Tibial artery (tissue), 4 donors: Measurements from ENCODE around the gene CCT2.

Source experiments
- DNase-seq, 2 donors: peaks; one replicate each; pipeline ENCODE4 v3.0.0-alpha.2; 2019
- H3K27ac ChIP-seq, 2 donors: fragments of 200-600 bp; sonication (generic) in 1 of 2; 1 replicate in 1 of 2; 2 replicates in 1 of 2; pipeline ENCODE4 v1.5.1; 2018 to 2019; ENCODE audit warnings: mild to moderate bottlenecking in 1 of 2
- H3K27me3 ChIP-seq, 2 donors: fragments of 200-600 bp; sonication (generic) in 1 of 2; one replicate each; pipeline versions ENCODE4 v1.5.1 to v1.6.0; 2016 to 2019
- H3K36me3 ChIP-seq, 3 donors: fragments of 200-600 bp; sonication (generic) in 2 of 3; one replicate each; pipeline ENCODE4 v1.5.1; 2016 to 2019; ENCODE audit warnings: mild to moderate bottlenecking in 2 of 3
- H3K4me1 ChIP-seq, 4 donors: fragments of 200-600 bp; sonication (generic) in 2 of 4; 1 replicate in 3 of 4; 2 replicates in 1 of 4; pipeline ENCODE4 v1.5.1; 2016 to 2019
- H3K4me3 ChIP-seq, 2 donors: fragments of 200-600 bp; sonication (generic) in 1 of 2; 1 replicate in 1 of 2; 2 replicates in 1 of 2; pipeline ENCODE4 v1.5.1; 2018 to 2019; ENCODE audit warnings: mild to moderate bottlenecking in 2 of 2
- H3K9me3 ChIP-seq, 3 donors: fragments of 200-600 bp; sonication (generic) in 1 of 3; one replicate each; pipeline ENCODE4 v1.5.1; 2016 to 2019
- intact Hi-C: fragments of 100-400 bp; cut with DNase I; formaldehyde crosslinking; loops from one replicate; pipeline ENCODE4 v1.15.0; 2023; ENCODE audit warnings: low total_unique reads
- TF ChIP-seq, protein P1 (sequence below), 2 experiments: fragments of 200-600 bp in 1 of 2; fragments of 450-650 bp in 1 of 2; IDR thresholded peaks; one replicate each; pipeline ENCODE4 v1.5.1; 2017 to 2019; ENCODE audit warnings: antibody characterized with exemption in 2 of 2, mild to moderate bottlenecking in 1 of 2, moderate library complexity in 1 of 2

CCT2 gene

GRCh38 chr12:69616025-69616424 is 30.8 kb downstream of the CCT2 start:
- no peaks in the 10 kb centered on the region for H3K4me1 ChIP-seq
- intact Hi-C loops, result no loop called here
- H3K36me3 ChIP-seq, result no peaks in the 10 kb centered on the region
- H3K27ac ChIP-seq, result no peak overlapping the region
- no peaks in the 10 kb centered on the region for H3K9me3 ChIP-seq
- no peaks in the 10 kb centered on the region for H3K27me3 ChIP-seq
- TF ChIP-seq, protein P1, sequence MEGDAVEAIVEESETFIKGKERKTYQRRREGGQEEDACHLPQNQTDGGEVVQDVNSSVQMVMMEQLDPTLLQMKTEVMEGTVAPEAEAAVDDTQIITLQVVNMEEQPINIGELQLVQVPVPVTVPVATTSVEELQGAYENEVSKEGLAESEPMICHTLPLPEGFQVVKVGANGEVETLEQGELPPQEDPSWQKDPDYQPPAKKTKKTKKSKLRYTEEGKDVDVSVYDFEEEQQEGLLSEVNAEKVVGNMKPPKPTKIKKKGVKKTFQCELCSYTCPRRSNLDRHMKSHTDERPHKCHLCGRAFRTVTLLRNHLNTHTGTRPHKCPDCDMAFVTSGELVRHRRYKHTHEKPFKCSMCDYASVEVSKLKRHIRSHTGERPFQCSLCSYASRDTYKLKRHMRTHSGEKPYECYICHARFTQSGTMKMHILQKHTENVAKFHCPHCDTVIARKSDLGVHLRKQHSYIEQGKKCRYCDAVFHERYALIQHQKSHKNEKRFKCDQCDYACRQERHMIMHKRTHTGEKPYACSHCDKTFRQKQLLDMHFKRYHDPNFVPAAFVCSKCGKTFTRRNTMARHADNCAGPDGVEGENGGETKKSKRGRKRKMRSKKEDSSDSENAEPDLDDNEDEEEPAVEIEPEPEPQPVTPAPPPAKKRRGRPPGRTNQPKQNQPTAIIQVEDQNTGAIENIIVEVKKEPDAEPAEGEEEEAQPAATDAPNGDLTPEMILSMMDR (IDR thresholded peaks at IDR 0.05), result no peak
- H3K4me3 ChIP-seq, result no peak overlapping the region
- DNase-seq, result no peak

DNA sequence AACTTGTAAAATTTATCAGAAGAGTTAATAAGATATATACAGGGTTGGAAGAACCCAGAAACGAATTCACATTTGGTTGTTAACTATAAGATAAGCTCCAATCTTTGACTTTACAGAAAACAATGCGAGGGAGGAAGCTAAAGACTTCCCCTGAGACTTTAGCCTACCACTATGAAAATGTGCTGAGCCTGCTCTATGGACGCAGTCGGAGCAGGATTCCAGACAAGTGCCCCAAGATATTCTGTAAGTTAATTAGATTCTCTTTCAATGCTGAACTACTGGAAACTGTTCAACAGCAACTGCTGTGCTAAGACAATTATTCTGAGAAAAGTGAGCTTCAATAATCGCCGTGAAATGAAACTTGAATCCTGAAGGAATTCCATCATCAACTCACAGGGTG is 33.8 kb downstream of the CCT2 start:
- no peak overlapping the region for H3K27ac ChIP-seq
- no peaks in the 10 kb centered on the region for H3K36me3 ChIP-seq
- intact Hi-C loops, result no loop called here
- no peak for DNase-seq
- no peaks in the 10 kb centered on the region for H3K27me3 ChIP-seq
- no peaks in the 10 kb centered on the region for H3K9me3 ChIP-seq
- TF ChIP-seq, protein P1 (IDR thresholded peaks at IDR 0.05), result no peak
- no peak overlapping the region for H3K4me3 ChIP-seq
- H3K4me1 ChIP-seq, result no peaks in the 10 kb centered on the region

DNA sequence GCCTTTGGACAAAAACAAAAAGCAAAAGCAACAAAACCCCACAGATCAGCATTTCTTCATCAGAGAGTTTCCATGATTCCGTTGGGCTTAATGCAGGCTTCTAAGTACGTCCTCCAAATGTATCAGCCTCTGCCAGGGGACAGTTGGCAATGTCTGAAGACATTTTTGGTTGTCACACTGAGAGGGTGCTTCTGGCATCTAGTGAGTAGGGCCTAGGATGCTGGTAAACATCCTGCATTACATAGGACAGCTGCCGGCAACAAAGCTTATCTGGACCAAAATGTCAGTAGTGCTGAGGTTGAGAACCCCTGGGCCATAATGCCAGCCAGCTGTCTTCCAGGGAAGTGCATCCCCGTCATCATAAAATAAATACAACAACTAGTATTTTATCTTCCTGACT is 34.8 kb downstream of the CCT2 start:
- Histone ChIP-seq H3K4me1 (no peaks in the 10 kb centered on the region), H3K36me3 (no peaks in the 10 kb centered on the region), H3K9me3 (no peaks in the 10 kb centered on the region), H3K4me3 (no peak overlapping the region), H3K27ac (no peak overlapping the region), H3K27me3 (no peaks in the 10 kb centered on the region)
- TF ChIP-seq, protein P1 (IDR thresholded peaks at IDR 0.05), result no peak
- no peak for DNase-seq
- intact Hi-C loops, result no loop called here

DNA sequence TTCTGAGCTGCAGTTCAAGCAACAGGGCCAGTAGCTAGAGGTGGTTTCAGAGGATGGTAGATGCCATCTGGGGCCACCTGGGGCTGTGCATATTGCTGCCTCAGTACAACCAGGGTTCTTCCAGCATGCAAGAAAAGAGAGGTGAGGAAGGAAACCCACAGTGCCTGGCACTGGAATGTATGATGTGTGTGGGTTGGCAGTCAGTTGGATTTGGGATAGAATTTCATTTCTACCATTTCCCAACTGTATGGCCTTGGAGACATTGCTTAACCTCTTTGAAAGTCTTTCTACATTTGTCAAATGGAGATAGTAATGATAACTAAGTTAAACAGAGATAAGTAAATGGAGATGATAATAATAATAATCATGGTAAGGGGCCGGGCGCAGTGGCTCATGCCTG is 35.7 kb downstream of the CCT2 start:
- Histone ChIP-seq H3K27me3 (no peaks in the 10 kb centered on the region), H3K4me3 (no peak overlapping the region), H3K27ac (no peak overlapping the region), H3K4me1 (no peaks in the 10 kb centered on the region), H3K36me3 (no peaks in the 10 kb centered on the region), H3K9me3 (no peaks in the 10 kb centered on the region)
- no peak for DNase-seq
- intact Hi-C loops, result no loop called here
- TF ChIP-seq, protein P1 (IDR thresholded peaks at IDR 0.05), result no peak

- Histone ChIP-seq H3K9me3 (no peaks in the 10 kb centered on the region), H3K27me3 (no peaks in the 10 kb centered on the region), H3K4me3 (no peak overlapping the region), H3K27ac (no peak overlapping the region), H3K4me1 (no peaks in the 10 kb centered on the region), H3K36me3 (no peaks in the 10 kb centered on the region)
- intact Hi-C loops, result no loop called here
- no peak for DNase-seq
- TF ChIP-seq, protein P1 (IDR thresholded peaks at IDR 0.05), result no peak
Observed at GRCh38 chr12:69621551-69621950, 36.3 kb downstream of the CCT2 start.

- TF ChIP-seq, protein P1 (IDR thresholded peaks at IDR 0.05), result no peak
- H3K27me3 ChIP-seq, result no peaks in the 10 kb centered on the region
- H3K9me3 ChIP-seq, result no peaks in the 10 kb centered on the region
- no peaks in the 10 kb centered on the region for H3K4me1 ChIP-seq
- no peak for DNase-seq
- intact Hi-C loops, result no loop called here
- no peak overlapping the region for H3K4me3 ChIP-seq
- no peak overlapping the region for H3K27ac ChIP-seq
- no peaks in the 10 kb centered on the region for H3K36me3 ChIP-seq
Observed at GRCh38 chr12:69623970-69624369, 38.7 kb downstream of the CCT2 start.
